Measurements from ENCODE around the gene CLSTN1.

The CLSTN1 gene

DNA sequence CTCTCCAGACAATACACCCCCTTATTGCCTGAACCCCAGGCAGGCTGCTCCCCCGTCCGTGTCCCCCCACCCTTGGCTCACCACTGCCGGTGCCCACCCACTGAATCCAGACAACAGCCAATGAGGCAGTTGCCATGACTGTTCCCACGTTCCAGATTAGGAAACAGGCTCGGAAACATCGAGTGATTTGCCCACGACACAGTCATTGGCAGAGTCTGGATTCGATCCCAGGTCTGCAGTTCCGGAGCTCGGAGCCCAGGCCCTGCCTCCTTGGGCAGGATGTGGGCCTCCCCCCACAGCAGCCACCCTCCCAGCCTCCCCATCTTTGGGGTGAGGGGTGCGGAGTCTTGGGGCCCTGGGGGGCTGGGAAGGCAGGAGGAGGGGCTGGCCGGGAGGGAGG lies 20.3 kb upstream of the CLSTN1 start:
- H3K36me3 Mint-ChIP-seq (ENCODE audit: low read depth), result no peaks in the 10 kb centered on the region
- no peaks in the 10 kb centered on the region for H3K9me3 Mint-ChIP-seq
- no peak overlapping the region for H3K4me3 Mint-ChIP-seq
- no peaks in the 10 kb centered on the region for H3K27me3 Mint-ChIP-seq
- no peak for DNase-seq
- H3K4me1 Mint-ChIP-seq (ENCODE audit: low read depth), result no peaks in the 10 kb centered on the region
- no peak overlapping the region for H3K27ac Mint-ChIP-seq

DNA sequence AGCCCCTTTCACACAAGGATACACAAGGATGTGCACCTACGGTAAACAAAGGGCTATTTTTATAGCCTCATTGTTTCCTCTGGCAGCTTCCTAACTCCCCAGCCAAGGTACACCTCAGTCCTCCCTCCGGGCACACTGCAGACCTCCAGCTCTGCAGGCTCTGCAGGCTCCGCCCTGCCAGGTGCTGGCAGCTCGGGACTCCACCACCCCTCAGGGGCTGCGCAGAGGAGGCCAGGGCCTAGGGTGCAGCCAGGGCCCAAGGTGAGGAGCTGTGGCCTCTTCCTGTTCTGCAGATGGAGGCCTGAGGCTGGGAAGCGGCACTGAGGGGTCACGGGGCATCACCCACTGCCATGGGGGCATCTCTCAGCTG lies 19.8 kb upstream of the CLSTN1 start:
- Mint-ChIP-seq H3K36me3 (ENCODE audit: low read depth) (no peaks in the 10 kb centered on the region), H3K9me3 (no peaks in the 10 kb centered on the region), H3K4me3 (no peak overlapping the region), H3K4me1 (ENCODE audit: low read depth) (no peaks in the 10 kb centered on the region), H3K27ac (no peak overlapping the region), H3K27me3 (no peaks in the 10 kb centered on the region)
- no peak for DNase-seq

DNA sequence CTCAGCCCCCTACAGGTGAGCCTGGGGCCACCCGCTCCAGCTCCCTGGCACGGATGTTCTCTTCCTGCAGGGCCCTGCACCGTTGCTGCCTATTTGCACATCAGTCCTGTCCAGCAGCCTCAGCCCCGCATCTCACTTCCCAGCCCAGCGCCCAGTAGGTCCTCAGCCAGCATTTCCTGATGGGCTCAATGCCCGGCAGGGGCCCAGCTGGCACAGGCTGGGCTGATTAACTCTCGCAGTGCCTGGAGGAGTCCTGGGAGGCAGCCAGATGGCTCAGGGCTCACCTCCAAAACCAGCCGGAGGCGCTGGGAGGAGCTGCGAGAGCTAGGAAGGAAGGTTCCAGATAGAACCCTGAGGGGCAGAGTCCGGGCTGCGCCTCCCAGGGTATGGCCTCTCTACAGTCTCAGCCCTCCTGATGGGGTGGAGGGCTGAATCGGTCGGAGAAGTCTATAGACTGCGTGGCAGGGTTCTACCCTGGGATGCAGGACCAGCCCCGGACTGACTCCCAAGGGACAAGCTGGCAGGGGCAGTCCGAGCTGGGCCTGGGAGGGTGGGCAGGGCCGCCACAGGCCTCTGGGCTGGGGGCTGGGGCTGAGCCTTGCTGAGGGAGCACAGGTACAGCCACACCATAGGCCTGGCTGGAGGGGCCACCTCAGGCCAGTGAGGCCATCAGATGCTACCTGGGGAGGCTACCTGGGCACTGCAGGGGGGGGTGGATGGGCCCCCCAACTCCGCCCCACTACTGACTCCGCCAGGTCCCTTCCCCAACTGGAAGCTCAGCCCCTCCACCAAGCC lies 19.2 kb upstream of the CLSTN1 start:
- no peak overlapping the region for H3K4me3 Mint-ChIP-seq
- no peak overlapping the region for H3K27ac Mint-ChIP-seq
- H3K4me1 Mint-ChIP-seq (ENCODE audit: low read depth), result no peaks in the 10 kb centered on the region
- no peaks in the 10 kb centered on the region for H3K36me3 Mint-ChIP-seq (ENCODE audit: low read depth)
- DNase-seq, result no peak
- no peaks in the 10 kb centered on the region for H3K9me3 Mint-ChIP-seq
- no peaks in the 10 kb centered on the region for H3K27me3 Mint-ChIP-seq

DNA sequence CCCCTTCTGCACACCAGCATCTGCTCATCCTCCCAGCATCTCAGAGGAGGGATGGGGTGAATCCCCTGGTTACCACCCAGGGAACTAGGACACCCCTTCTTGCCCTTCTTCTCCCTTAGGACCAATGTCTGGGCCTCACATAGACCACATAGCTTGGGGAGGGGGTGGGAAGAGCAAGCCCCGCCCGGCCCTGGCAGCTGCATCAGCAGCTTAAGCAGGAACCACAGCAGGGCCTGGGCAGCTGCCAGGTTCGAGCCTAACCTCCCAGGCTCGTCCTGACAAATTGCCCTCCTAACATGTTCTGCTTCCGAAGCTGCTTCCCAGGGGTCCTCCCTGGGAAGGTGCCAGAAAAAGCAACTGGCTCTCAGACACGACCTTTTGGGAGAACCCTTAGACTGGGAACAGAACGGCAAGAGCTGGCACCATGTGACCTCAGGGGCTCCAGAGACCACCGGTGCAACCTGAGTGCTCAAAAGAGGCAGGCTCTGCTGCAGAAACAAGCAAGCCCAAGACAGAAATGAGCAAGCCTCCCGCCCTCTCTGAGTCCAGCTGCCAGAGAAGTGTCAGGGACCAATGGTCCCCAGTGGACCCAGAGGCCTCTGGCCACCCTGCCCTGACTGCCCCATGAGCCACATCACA lies 18.4 kb upstream of the CLSTN1 start:
- H3K9me3 Mint-ChIP-seq, result no peaks in the 10 kb centered on the region
- H3K4me1 Mint-ChIP-seq (ENCODE audit: low read depth), result no peaks in the 10 kb centered on the region
- no peaks in the 10 kb centered on the region for H3K36me3 Mint-ChIP-seq (ENCODE audit: low read depth)
- DNase-seq, result no peak
- no peak overlapping the region for H3K4me3 Mint-ChIP-seq
- H3K27ac Mint-ChIP-seq, result no peak overlapping the region
- no peaks in the 10 kb centered on the region for H3K27me3 Mint-ChIP-seq

DNA sequence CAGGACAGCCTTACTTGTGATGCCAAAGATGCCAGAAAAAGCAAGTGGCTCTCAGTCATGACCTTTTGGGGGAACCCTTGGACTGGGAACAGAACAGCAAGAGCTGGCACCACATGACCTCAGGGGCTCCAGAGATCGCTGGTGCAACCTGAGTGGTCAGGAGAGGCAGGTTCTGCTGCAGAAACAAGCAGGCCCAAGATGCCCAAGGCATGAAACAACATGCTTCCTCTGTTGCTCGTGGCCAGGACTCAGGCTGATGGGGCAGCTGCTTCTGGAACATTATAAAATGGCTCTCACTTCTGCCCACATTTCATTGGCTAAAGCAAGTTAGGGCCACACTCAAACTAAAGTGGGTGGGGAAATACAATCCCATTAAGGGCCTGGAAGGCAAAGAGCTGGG lies 17.7 kb upstream of the CLSTN1 start:
- Mint-ChIP-seq H3K9me3 (no peaks in the 10 kb centered on the region), H3K36me3 (ENCODE audit: low read depth) (no peaks in the 10 kb centered on the region), H3K27ac (no peak overlapping the region), H3K4me1 (ENCODE audit: low read depth) (no peaks in the 10 kb centered on the region), H3K27me3 (no peaks in the 10 kb centered on the region), H3K4me3 (no peak overlapping the region)
- DNase-seq, result no peak

DNA sequence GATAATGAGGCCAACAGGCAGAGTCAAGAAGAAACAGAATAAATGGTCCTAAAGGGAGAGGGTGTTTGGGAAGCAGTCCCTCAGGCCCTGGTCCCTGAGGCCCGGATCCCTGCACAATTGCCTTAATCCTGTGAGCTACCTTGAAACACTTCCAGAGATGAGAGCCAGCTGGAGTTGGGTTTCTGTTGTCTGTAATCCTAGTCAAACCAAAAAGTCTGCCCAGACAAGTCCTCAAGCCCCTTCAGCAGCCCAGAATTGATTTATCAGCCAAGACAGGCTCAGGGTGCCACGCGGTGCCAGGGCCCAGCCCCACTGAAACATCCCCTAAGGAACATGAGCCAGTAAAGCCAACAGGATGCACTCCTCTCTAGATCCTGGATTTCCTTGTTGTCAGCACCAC lies 16.4 kb upstream of the CLSTN1 start:
- H3K27me3 Mint-ChIP-seq, result no peaks in the 10 kb centered on the region
- no peak overlapping the region for H3K27ac Mint-ChIP-seq
- H3K36me3 Mint-ChIP-seq (ENCODE audit: low read depth), result no peaks in the 10 kb centered on the region
- H3K4me1 Mint-ChIP-seq (ENCODE audit: low read depth), result no peaks in the 10 kb centered on the region
- H3K4me3 Mint-ChIP-seq, result no peak overlapping the region
- H3K9me3 Mint-ChIP-seq, result no peaks in the 10 kb centered on the region
- no peak for DNase-seq

DNA sequence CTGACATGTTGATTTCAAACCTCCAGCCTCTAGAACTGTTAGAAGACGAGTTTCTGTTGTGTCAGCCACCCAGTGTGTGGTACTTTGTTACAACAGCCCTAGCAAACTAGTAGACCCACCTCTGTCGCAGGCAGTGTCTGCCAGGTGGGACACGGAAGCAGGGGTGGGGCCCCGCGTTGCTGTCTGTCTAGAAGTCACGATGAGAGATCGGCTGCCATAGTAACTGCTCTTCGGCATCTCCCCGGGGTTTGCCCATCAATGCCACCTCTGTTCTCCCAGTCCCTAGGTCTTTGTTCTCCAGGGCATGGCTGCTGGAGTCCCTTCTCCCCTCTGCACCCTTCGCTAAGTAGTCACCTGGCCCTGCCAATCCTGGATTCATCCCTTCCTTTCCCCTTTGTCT lies 15.2 kb upstream of the CLSTN1 start:
- Mint-ChIP-seq H3K27me3 (no peaks in the 10 kb centered on the region), H3K4me3 (no peak overlapping the region), H3K36me3 (ENCODE audit: low read depth) (no peaks in the 10 kb centered on the region), H3K27ac (no peak overlapping the region), H3K9me3 (no peaks in the 10 kb centered on the region), H3K4me1 (ENCODE audit: low read depth) (no peaks in the 10 kb centered on the region)
- DNase-seq, result no peak

DNA sequence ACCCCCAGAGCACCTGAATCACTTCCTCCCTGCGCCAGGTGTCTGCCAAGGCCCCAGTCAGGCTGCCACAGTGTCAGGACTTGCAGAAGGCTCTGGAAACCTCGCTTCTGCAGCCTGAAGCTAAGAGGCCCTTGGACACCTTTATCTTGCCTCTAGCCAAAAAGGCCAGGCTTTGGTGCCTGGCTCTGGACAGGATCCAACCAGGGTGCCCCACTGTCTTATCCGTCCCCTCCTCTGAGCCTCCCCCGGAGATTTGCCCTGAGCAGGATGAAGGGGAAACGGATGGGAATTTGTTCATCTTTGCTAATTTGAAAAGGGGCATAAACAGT lies 12.8 kb upstream of the CLSTN1 start:
- H3K36me3 Mint-ChIP-seq (ENCODE audit: low read depth), result no peaks in the 10 kb centered on the region
- no peak for DNase-seq
- H3K9me3 Mint-ChIP-seq, result no peaks in the 10 kb centered on the region
- H3K27ac Mint-ChIP-seq, result no peak overlapping the region
- H3K4me1 Mint-ChIP-seq (ENCODE audit: low read depth), result no peaks in the 10 kb centered on the region
- no peaks in the 10 kb centered on the region for H3K27me3 Mint-ChIP-seq
- no peak overlapping the region for H3K4me3 Mint-ChIP-seq

DNA sequence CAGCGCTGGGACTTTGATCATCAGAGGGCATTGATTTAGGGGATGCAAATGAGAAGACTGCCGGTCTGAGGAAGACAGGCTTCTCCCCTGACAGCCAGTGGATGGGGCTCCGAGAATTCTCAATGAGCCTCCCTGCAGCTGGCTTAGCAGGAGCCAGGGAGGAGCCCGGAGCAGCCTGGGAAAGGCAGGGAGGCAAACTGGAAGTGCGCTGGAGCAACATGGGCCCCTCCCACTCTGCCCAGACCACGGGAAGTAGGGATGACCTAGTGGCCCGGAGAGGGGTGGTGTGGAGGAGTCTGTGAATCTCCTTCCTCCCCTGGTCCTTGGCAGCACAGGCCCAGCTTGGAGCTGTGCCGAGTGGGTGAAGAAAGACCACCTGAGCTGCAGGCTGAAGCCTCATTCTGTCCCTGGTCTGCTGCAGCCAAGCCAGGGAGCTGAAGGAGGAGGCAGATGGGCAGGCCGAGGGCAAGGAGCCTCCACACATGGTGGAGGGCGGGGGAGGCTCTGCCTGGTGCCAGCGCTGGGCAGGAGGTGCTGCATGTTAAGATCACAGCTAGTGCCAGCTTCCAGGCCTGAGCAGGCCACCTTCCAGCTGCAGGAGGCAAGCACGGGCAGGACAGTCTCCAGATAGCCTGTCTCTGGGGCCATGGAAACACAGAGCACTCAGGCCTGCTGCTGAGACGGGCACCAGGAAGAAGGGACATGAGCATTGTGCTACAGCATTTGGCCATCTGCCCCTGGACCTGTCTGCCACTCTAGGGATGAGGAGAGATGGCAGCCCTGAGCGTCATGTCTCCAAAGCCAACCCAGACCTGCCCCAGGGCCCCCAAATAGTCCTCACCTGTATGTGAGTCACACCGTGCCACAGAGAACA lies 12.2 kb upstream of the CLSTN1 start:
- H3K9me3 Mint-ChIP-seq, result no peaks in the 10 kb centered on the region
- no peak for DNase-seq
- H3K4me3 Mint-ChIP-seq, result no peak overlapping the region
- no peak overlapping the region for H3K27ac Mint-ChIP-seq
- no peaks in the 10 kb centered on the region for H3K4me1 Mint-ChIP-seq (ENCODE audit: low read depth)
- H3K36me3 Mint-ChIP-seq (ENCODE audit: low read depth), result no peaks in the 10 kb centered on the region
- no peaks in the 10 kb centered on the region for H3K27me3 Mint-ChIP-seq

DNA sequence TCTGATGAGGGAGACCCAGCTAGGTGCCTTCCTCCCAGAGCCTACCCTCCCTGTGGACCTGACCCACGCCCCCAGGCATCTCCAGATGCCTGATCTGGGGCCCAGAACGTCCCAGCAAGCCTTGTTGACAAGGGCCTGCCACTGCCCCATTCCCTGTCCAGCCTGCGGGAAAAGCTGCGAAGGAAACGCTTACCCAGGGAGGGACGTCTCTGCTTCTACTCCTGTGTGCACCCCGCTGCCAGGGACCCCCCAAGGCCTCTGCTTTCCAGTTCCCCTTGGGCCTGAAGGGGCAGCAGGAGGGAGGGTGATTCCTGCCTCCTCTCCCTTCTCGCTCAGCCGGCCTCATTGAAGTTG lies 11.6 kb upstream of the CLSTN1 start:
- Mint-ChIP-seq H3K4me1 (ENCODE audit: low read depth) (no peaks in the 10 kb centered on the region), H3K36me3 (ENCODE audit: low read depth) (no peaks in the 10 kb centered on the region), H3K9me3 (no peaks in the 10 kb centered on the region), H3K4me3 (no peak overlapping the region), H3K27ac (no peak overlapping the region), H3K27me3 (no peaks in the 10 kb centered on the region)
- DNase-seq, result no peak

DNA sequence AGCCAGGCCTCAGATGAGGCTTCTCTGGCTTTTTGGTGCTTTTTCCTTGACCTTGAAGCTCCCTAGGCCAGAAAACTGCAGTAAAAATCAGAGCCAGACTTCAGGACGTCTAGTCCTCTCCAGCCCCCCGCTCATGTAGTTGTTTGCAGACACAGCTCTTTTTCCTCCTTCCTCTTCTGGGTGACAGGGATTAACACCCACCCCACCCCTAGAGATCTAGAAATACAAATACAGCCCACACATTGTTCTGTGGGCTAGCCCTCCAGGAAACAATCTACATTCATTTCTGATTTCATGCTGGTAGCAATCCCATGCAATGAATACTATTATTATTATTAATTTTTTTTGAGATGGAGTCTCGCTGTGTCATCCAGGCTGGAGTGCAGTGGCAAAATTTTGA lies 9.9 kb upstream of the CLSTN1 start:
- no peak for DNase-seq
- Mint-ChIP-seq H3K36me3 (ENCODE audit: low read depth) (no peaks in the 10 kb centered on the region), H3K4me1 (ENCODE audit: low read depth) (no peaks in the 10 kb centered on the region), H3K27me3 (no peaks in the 10 kb centered on the region), H3K4me3 (no peak overlapping the region), H3K9me3 (no peaks in the 10 kb centered on the region), H3K27ac (no peak overlapping the region)

DNA sequence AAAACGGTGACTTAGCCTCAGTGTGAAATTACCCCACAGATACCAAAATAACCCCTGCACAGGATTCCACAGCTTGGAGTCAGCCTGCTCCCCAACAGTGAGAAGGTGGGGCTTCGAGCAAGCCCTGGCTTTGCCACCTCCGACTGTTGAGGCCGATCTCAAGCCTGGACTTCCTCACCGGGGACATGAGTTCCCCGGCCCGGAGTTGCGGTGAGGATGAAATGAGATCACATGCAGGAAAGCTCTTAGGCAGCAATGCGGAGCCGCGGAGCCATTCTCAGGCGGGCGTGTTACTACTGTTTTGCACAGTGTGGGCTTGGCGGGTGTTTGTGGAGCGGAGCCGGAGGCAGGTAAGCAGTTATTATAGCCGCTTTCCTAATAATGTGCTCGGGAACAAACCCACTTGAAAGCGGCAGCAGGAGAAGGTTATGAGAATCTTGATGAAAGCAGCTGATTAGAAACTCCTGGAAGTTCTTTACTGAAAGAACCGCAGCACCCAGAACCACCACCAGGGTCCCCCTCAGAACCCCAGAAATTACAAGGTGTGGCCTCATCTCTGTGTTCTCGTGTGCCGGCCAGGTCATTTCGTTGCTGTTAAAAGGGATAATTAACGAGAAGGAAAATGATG lies 3.9 kb upstream of the CLSTN1 start:
- Mint-ChIP-seq H3K36me3 (ENCODE audit: low read depth) (peaks cover 3% of the 10 kb centered on the region), H3K4me1 (ENCODE audit: low read depth) (peaks cover 25% of the 10 kb centered on the region), H3K27ac (no peak overlapping the region), H3K27me3 (peaks cover 15% of the 10 kb centered on the region), H3K9me3 (no peaks in the 10 kb centered on the region), H3K4me3 (no peak overlapping the region)
- DNase-seq, result no peak

DNA sequence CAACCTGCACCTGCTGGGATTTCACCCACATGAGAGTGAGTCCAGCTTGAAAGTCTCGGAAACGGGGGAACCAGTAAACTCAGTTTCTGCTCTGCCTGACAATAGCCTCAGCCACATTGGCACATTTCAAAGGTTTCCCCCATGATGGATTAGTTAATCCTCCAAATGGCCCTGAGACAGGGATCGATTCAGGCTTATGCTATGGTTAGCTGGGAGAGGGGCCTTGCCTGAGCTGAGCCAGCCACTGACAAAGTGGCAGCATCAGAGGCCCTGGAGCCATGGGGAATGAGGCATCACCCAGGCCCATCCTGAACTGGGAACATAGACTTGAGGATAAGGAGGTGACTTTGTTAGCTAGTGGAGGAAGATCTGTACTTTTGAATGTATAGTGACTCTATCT lies 2.9 kb upstream of the CLSTN1 start:
- H3K9me3 Mint-ChIP-seq, result no peaks in the 10 kb centered on the region
- no peak for DNase-seq
- peaks cover 5% of the 10 kb centered on the region for H3K36me3 Mint-ChIP-seq (ENCODE audit: low read depth)
- peaks cover 35% of the 10 kb centered on the region for H3K4me1 Mint-ChIP-seq (ENCODE audit: low read depth)
- H3K27ac Mint-ChIP-seq, result no peak overlapping the region
- no peak overlapping the region for H3K4me3 Mint-ChIP-seq
- peaks cover 15% of the 10 kb centered on the region for H3K27me3 Mint-ChIP-seq

DNA sequence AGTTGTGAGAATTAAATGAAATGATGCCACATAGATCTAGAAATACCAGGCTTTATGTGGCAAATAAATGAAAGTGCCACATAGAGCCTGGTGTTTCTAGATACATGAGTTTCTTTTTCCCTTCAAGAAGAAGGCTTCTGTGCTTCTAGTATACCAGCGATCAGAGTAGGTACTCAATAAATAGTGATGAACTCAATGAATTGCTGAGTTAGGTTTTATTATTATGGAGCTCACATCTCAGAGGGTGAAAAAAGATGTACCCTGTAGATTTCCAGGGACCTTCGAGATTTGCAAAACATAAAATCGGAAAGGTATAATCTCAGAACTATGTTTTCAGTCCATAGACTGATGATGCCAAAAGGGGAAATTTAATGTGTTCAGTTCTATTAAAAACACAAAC lies 2.3 kb upstream of the CLSTN1 start:
- peaks cover 38% of the 10 kb centered on the region for H3K4me1 Mint-ChIP-seq (ENCODE audit: low read depth)
- H3K27me3 Mint-ChIP-seq, result peaks cover 15% of the 10 kb centered on the region
- H3K36me3 Mint-ChIP-seq (ENCODE audit: low read depth), result peaks cover 5% of the 10 kb centered on the region
- H3K4me3 Mint-ChIP-seq, result no peak overlapping the region
- no peak overlapping the region for H3K27ac Mint-ChIP-seq
- no peak for DNase-seq
- no peaks in the 10 kb centered on the region for H3K9me3 Mint-ChIP-seq
